Tibial nerve (tissue), 4 donors: ENCODE measurements around the gene VTN. TPM values are rescaled to one million over a fixed set of nuclear protein-coding genes. Genes with fewer than 3 reads are reported as not detected.
A peak's percentile ranks its signal among the peaks of the same experiment; 100 is the strongest.

ENCODE experiments used
- DNase-seq, 2 donors: peaks; one replicate each; pipeline ENCODE4 v3.0.0-alpha.2; 2019; ENCODE audit warnings: low spot score in 2 of 2
- H3K27ac ChIP-seq, 4 donors: fragments of 200-600 bp; sonication (generic) in 3 of 4; one replicate each; pipeline ENCODE4 v1.5.1; 2017 to 2019; ENCODE audit warnings: mild to moderate bottlenecking in 1 of 4
- H3K27me3 ChIP-seq, 2 donors: fragments of 200-600 bp; sonication (generic) in 1 of 2; one replicate each; pipeline versions ENCODE4 v1.5.1 to v1.6.0; 2017 to 2019
- H3K36me3 ChIP-seq, 3 donors: fragments of 200-600 bp; sonication (generic); one replicate each; pipeline ENCODE4 v1.5.1; 2018 to 2019
- H3K4me1 ChIP-seq, 4 donors: fragments of 200-600 bp; sonication (generic) in 3 of 4; one replicate each; pipeline ENCODE4 v1.5.1; 2017 to 2019
- H3K4me3 ChIP-seq, 4 donors: fragments of 200-600 bp; sonication (generic) in 3 of 4; one replicate each; pipeline ENCODE4 v1.5.1; 2017 to 2019; ENCODE audit warnings: mild to moderate bottlenecking in 1 of 4, moderate library complexity in 1 of 4
- H3K9me3 ChIP-seq, 4 donors: fragments of 200-600 bp; sonication (generic) in 3 of 4; one replicate each; pipeline ENCODE4 v1.5.1; 2017 to 2019
- EP300 ChIP-seq, 2 donors: sonication (generic); formaldehyde crosslinking; IDR thresholded peaks; one replicate each; pipeline ENCODE4 v1.6.1; 2017; ENCODE audit warnings: antibody characterized with exemption in 2 of 2, mild to moderate bottlenecking in 1 of 2
- POLR2A ChIP-seq, 2 donors: fragments of 450-650 bp; IDR thresholded peaks; one replicate each; pipeline ENCODE4 v1.6.1; 2017; ENCODE audit warnings: antibody characterized with exemption in 2 of 2, mild to moderate bottlenecking in 2 of 2, moderate library complexity in 2 of 2
- WGBS, 2 donors: methylation state at CpG; one replicate each; pipeline ENCODE4 v1.1.5; 2018; 5-methylcytosine and 5-hydroxymethylcytosine counted together
- total RNA-seq, 4 donors: library from RNA; depleted of rRNA; stranded (reverse); fragments of >200 nt; gene quantifications; one replicate each; pipeline ENCODE4 v1.1.0, GENCODE V29; 2016
- TF ChIP-seq, protein P1 (sequence below), 5 experiments: fragments of 200-600 bp in 3 of 5; fragments of 450-650 bp in 2 of 5; sonication (generic) in 3 of 5; IDR thresholded peaks; one replicate each; pipeline ENCODE4 v1.5.1; 2016 to 2019; ENCODE audit warnings: antibody characterized with exemption in 5 of 5, mild to moderate bottlenecking in 3 of 5, moderate library complexity in 2 of 5

VTN gene
- total RNA-seq, 4 donors from 2014 or later = 0.90 to 22.7 (median 1.8) TPM

- Histone ChIP-seq H3K36me3 (no peaks in the 10 kb centered on the region), H3K9me3 (no peaks in the 10 kb centered on the region), H3K27ac (peak within 1 kb of the TSS; percentile 14 to 81 (median 64)), H3K4me3 (peak within 1 kb of the TSS; percentile 38 to 77 (median 52)), H3K4me1 (peaks cover 0 to 19% (median 15%) of the 10 kb centered on the region in 4 donors), H3K27me3 (no peaks in the 10 kb centered on the region)
- TF ChIP-seq, protein P1, sequence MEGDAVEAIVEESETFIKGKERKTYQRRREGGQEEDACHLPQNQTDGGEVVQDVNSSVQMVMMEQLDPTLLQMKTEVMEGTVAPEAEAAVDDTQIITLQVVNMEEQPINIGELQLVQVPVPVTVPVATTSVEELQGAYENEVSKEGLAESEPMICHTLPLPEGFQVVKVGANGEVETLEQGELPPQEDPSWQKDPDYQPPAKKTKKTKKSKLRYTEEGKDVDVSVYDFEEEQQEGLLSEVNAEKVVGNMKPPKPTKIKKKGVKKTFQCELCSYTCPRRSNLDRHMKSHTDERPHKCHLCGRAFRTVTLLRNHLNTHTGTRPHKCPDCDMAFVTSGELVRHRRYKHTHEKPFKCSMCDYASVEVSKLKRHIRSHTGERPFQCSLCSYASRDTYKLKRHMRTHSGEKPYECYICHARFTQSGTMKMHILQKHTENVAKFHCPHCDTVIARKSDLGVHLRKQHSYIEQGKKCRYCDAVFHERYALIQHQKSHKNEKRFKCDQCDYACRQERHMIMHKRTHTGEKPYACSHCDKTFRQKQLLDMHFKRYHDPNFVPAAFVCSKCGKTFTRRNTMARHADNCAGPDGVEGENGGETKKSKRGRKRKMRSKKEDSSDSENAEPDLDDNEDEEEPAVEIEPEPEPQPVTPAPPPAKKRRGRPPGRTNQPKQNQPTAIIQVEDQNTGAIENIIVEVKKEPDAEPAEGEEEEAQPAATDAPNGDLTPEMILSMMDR (IDR thresholded peaks at IDR 0.05) = peak in 4 of 5 experiments; percentile 10 to 51 (median 26)
- TF ChIP-seq EP300 (IDR thresholded peaks at IDR 0.05) (peak; percentile 31 to 75), POLR2A (IDR thresholded peaks at IDR 0.05) (peak in 1 of 2 donors; percentile 68)
- DNase-seq = peak; percentile 90 to 93
- 0% methylated on average over 34 to 72 of the region's 72 CpGs for WGBS, 2 donors
These were observed 51.1 kb downstream of the VTN start, which contains the start of gene TMEM97 for GRCh38 chr17:28318759-28319597. Gene TMEM97, plus strand, starts transcription at chr17:28319200. Its CDS starts 40 bp downstream, at chr17:28319240.

DNA sequence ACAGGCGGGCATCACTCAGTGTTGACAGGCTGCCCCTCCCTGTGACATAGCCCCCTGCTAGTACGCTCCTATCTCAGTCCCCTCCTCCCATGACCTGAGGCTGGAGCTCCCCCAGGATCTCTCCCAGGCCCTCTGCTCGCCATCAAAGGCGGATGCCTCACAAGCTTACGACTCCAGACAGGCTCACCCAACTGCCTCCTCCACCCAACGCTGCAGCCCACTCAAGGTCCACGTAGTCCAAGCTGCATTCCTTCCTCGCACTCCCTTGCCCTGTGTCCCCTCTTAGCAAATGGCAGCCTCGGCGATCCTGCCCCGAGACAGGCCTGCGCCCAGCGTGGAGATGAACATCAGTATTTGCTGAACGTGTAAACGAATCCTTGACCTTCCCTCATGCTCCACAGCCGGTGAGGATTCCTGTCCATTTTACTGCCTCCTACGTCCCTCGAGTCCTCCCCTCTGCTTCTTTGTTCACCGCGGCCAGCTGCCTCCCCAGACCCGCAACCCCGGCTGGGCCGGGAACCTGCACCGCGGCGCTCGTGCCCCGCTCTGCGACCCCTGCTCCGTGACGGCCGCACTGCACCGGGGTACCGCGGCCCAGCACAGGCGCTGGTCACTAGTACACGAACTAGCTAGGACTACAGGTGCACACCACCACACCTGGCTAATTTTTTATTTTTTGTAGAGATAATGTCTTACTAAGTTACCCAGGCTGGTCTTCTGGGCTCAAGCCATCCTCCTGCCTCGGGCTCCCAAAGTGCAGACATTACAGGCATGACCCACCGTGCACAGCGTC lies 51.9 kb downstream of the VTN start:
- Histone ChIP-seq H3K27me3 (no peaks in the 10 kb centered on the region), H3K4me3 (peak overlapping the region; percentile 38 to 77 (median 52)), H3K27ac (peak overlapping the region in 2 of 4 donors; percentile 14 to 81), H3K9me3 (no peaks in the 10 kb centered on the region), H3K4me1 (peaks cover 0 to 19% (median 15%) of the 10 kb centered on the region in 4 donors), H3K36me3 (no peaks in the 10 kb centered on the region)
- DNase-seq = no peak
- 12% methylated on average over 39 to 40 of the region's 40 CpGs for WGBS, 2 donors
- TF ChIP-seq EP300 (IDR thresholded peaks at IDR 0.05) = no peak
- no peak for TF ChIP-seq POLR2A (IDR thresholded peaks at IDR 0.05)
- TF ChIP-seq, protein P1 (IDR thresholded peaks at IDR 0.05) = no peak

Other genes with a start within 250 kb of the VTN start
- gene TMEM97, start 51.1 kb downstream of the VTN start, total RNA-seq = 10 to 100 TPM in 3 of 4 donors, 1 to 10 TPM in 1; 8.1 to 20.2 (median 16.8) TPM
- gene IFT20, start 34.8 kb downstream of the VTN start, total RNA-seq = 10 to 100 TPM; 34.8 to 50.3 (median 43.9) TPM
- gene TNFAIP1, start 34.5 kb downstream of the VTN start, total RNA-seq = 10 to 100 TPM; 25.1 to 36.0 (median 28.2) TPM
- gene POLDIP2, start 12.8 kb downstream of the VTN start, total RNA-seq = 10 to 100 TPM; 56.5 to 87.9 (median 66.6) TPM
- gene SEBOX, start 5.1 kb downstream of the VTN start, total RNA-seq = not detected
- gene SARM1, start 1.4 kb upstream of the VTN start, total RNA-seq = 10 to 100 TPM in 2 of 4 donors, 1 to 10 TPM in 2; 5.4 to 18.6 (median 13.8) TPM
- gene SLC46A1, start 35.9 kb upstream of the VTN start, total RNA-seq = 10 to 100 TPM in 1 of 4 donors, 1 to 10 TPM in 3; 5.0 to 10.8 (median 6.4) TPM
- not detected for gene SLC13A2, start 103.3 kb upstream of the VTN start, total RNA-seq
- gene FOXN1, start 136.0 kb upstream of the VTN start, total RNA-seq = not detected
- 10 to 100 TPM; 20.5 to 30.0 (median 22.4) TPM for gene UNC119, start 182.3 kb upstream of the VTN start, total RNA-seq
- 10 to 100 TPM; 62.2 to 82.4 (median 73.2) TPM for gene PIGS, start 201.2 kb upstream of the VTN start, total RNA-seq
- 100 to 1,000 TPM in 3 of 4 donors, 10 to 100 TPM in 1; 46.2 to 222 (median 141) TPM for gene ALDOC, start 206.6 kb upstream of the VTN start, total RNA-seq
- gene SPAG5, start 228.7 kb upstream of the VTN start, total RNA-seq = 10 to 100 TPM in 1 of 4 donors, 1 to 10 TPM in 3; 5.7 to 11.4 (median 7.6) TPM
- gene RSKR, start 243.9 kb upstream of the VTN start, total RNA-seq = 10 to 100 TPM in 3 of 4 donors, 1 to 10 TPM in 1; 5.7 to 34.5 (median 16.2) TPM